ENCODE measurements around the gene C6orf58.

DNA sequence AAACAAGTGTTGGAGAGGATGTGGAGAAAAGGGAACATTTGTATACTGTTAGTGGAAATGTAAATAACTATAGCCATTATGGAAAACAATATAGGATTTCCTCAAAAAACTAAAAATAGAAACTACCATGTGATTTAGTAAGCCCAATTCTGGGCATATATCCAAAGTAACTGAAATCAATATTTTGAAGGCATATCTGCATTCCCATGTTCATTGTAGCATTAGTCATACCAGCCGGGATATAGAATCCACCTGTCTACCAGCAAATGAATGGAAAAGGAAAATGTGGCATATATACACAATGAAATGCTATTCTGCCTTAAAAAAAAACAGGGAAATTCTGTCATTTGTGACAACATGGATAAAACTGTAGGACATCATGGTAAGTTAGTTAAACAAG, 15.3 kb upstream of the C6orf58 start:
- TF ChIP-seq ZNF331 (CRISPR knock-in tag; IDR thresholded peaks at IDR 0.05; ENCODE audit: low read depth) (no peak), CTCF (conservative IDR thresholded peaks at IDR 0.05; ENCODE audit: low read depth in 2 of 2) (no peak), EZH2phosphoT487 (IDR thresholded peaks at IDR 0.05; ENCODE audit: unreplicated experiment) (no peak), POLR2AphosphoS5 (IDR thresholded peaks at IDR 0.05; ENCODE audit: low read depth) (no peak), REST (IDR thresholded peaks at IDR 0.05; ENCODE audit: unreplicated experiment) (no peak), STAT1 (IDR thresholded peaks at IDR 0.05; ENCODE audit: unreplicated experiment) (no peak), EZH2 (IDR thresholded peaks at IDR 0.05; ENCODE audit: low read depth, unreplicated experiment) (no peak), CREB1 (CRISPR knock-in tag; IDR thresholded peaks at IDR 0.05; ENCODE audit: low read depth) (no peak), JUNB (IDR thresholded peaks at IDR 0.05; ENCODE audit: unreplicated experiment) (no peak)
